Gastrocnemius medialis (tissue), 4 donors: ENCODE data around the gene PHIP. TPM values are rescaled to one million over a fixed set of nuclear protein-coding genes. Genes with fewer than 3 reads are reported as not detected.

Experiments
- ATAC-seq, 2 donors: fragments of 150-250 bp; one replicate each; pipeline ENCODE4 v1.9.1; 2016
- DNase-seq, 2 donors: peaks; one replicate each; pipeline ENCODE4 v3.0.0-alpha.2; 2019
- H3K27ac ChIP-seq, 4 donors: fragments of 200-600 bp; sonication (generic); 1 replicate in 1 of 4; 2 replicates in 3 of 4; pipeline ENCODE4 v1.5.1; 2016 to 2018; ENCODE audit warnings: mild to moderate bottlenecking in 2 of 4, moderate library complexity in 1 of 4
- H3K27me3 ChIP-seq, 3 donors: fragments of 200-600 bp; sonication (generic) in 2 of 3; 1 replicate in 1 of 3; 2 replicates in 2 of 3; pipeline versions ENCODE4 v1.5.1 to v1.6.0; 2016 to 2019; ENCODE audit warnings: mild to moderate bottlenecking in 1 of 3, moderate library complexity in 1 of 3
- H3K36me3 ChIP-seq, 2 donors: fragments of 200-600 bp; sonication (generic) in 1 of 2; one replicate each; pipeline ENCODE4 v1.5.1; 2017 to 2018
- H3K4me1 ChIP-seq, 2 donors: fragments of 200-600 bp; sonication (generic) in 1 of 2; one replicate each; pipeline ENCODE4 v1.5.1; 2016 to 2017; ENCODE audit warnings: mild to moderate bottlenecking in 2 of 2
- H3K4me3 ChIP-seq, 4 donors: fragments of 200-600 bp; sonication (generic) in 3 of 4; 1 replicate in 1 of 4; 2 replicates in 3 of 4; pipeline ENCODE4 v1.5.1; 2016 to 2019; ENCODE audit warnings: mild to moderate bottlenecking in 2 of 4
- H3K9me3 ChIP-seq, 3 donors: fragments of 200-600 bp; sonication (generic) in 2 of 3; 1 replicate in 1 of 3; 2 replicates in 2 of 3; pipeline ENCODE4 v1.5.1; 2016 to 2019
- CTCF ChIP-seq, 5 experiments: fragments of 450-650 bp in 3 of 5; fragments of 200-600 bp in 2 of 5; sonication (generic) in 2 of 5; IDR thresholded peaks in 4 of 5; conservative IDR thresholded peaks in 1 of 5; 1 replicate in 4 of 5; 2 replicates in 1 of 5; pipeline ENCODE4 v1.5.1; 2016 to 2019; ENCODE audit warnings: antibody characterized with exemption in 5 of 5, mild to moderate bottlenecking in 3 of 5, moderate library complexity in 3 of 5
- POLR2A ChIP-seq, 2 donors: fragments of 450-650 bp; IDR thresholded peaks; one replicate each; pipeline ENCODE4 v1.6.1; 2017; ENCODE audit warnings: antibody characterized with exemption in 2 of 2, mild to moderate bottlenecking in 2 of 2, moderate library complexity in 2 of 2
- in situ Hi-C, 4 donors: fragments of 200-750 bp; cut with MboI; loops; one replicate each; pipeline versions ENCODE4 v1.15.0 to v1.8.0; 2017; ENCODE audit warnings: low sequenced_read_pairs in 4 of 4
- intact Hi-C: fragments of 100-400 bp; cut with DNase I; formaldehyde crosslinking; loops from one replicate; pipeline ENCODE4 v1.15.1; 2023; ENCODE audit warnings: low total_unique reads
- total RNA-seq, 4 donors: library from RNA; depleted of rRNA; stranded (reverse); fragments of >200 nt; gene quantifications; one replicate each; pipeline versions ENCODE4 v1.1.0 to v1.2.3, GENCODE V29; 2016

The PHIP gene
- total RNA-seq, 4 donors from 2014 or later, result 10.9 to 25.1 (median 16.6) TPM

- H3K4me1 ChIP-seq, result no peaks in the 10 kb centered on the region
- DNase-seq (no peak), ATAC-seq (no peak)
- TF ChIP-seq POLR2A (IDR thresholded peaks at IDR 0.05), result no peak
- no peak for TF ChIP-seq CTCF (IDR thresholded peaks at IDR 0.05 in 4 of 5, conservative IDR thresholded peaks at IDR 0.05 in 1 of 5)
- peaks cover 0 to 6% (median 0%) of the 10 kb centered on the region in 3 donors for H3K27me3 ChIP-seq
- no peak overlapping the region for H3K27ac ChIP-seq
- peak overlapping the region; percentile 36 to 50 (median 46) for H3K4me3 ChIP-seq
- no peaks in the 10 kb centered on the region for H3K36me3 ChIP-seq
- H3K9me3 ChIP-seq, result no peaks in the 10 kb centered on the region
- intact Hi-C loops (no loop called here), in situ Hi-C loops (no loop called here)
Measured at GRCh38 chr6:78910591-78911171, 167.4 kb downstream of the PHIP start.

DNA sequence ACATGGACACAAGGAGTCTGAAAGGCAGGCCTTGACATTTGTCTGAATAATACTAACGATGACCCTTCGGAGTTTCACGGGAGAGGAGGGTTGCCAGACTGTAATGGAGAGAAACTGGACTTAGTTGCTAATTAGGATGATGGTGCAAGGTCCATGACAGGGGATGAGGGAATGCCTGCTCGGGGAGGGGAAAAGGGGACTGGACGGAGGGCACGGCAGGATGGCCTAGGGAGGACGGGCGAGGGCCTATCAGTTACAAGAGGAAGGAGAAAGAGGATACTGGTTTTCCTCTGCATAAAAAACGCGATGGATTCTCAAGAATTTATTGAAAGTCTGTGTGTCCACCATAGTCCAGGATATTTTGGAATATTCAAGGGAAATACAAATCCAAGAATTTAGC is 168.0 kb downstream of the PHIP start:
- Histone ChIP-seq H3K27ac (no peak overlapping the region), H3K4me1 (no peaks in the 10 kb centered on the region), H3K9me3 (no peaks in the 10 kb centered on the region), H3K36me3 (no peaks in the 10 kb centered on the region), H3K4me3 (peak overlapping the region in 2 of 4 donors; percentile 50), H3K27me3 (peaks cover 0 to 6% (median 0%) of the 10 kb centered on the region in 3 donors)
- DNase-seq (no peak), ATAC-seq (no peak)
- in situ Hi-C loops (no loop called here), intact Hi-C loops (no loop called here)
- TF ChIP-seq CTCF (IDR thresholded peaks at IDR 0.05 in 4 of 5, conservative IDR thresholded peaks at IDR 0.05 in 1 of 5) (no peak), POLR2A (IDR thresholded peaks at IDR 0.05) (no peak)

DNA sequence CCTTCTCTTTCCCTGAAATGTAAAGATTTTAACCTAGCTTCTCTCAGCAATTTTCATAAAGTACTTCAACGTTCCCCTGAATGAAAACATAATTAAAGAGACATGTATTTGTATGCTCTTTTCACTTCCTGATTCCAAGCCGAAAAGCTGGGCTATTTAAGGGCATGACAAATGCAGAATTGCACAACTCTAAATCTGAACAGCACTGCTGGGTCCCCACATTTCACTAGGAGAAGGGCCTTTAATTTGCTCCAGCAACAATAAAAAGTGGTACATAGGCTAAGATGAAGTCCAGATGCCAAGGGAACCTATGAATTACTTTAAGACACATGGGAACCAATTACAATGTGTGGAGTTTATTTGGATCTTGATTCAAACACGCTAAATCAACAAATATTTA is 168.7 kb downstream of the PHIP start:
- H3K27ac ChIP-seq, result no peak overlapping the region
- no peak for ATAC-seq

GRCh38 chr6:78908621-78909020 is 169.4 kb downstream of the PHIP start:
- no peak for ATAC-seq
- intact Hi-C loops, result no loop called here
- H3K27me3 ChIP-seq, result peaks cover 0 to 6% (median 0%) of the 10 kb centered on the region in 3 donors

More for the DNA sequence above, 168.7 kb downstream of the PHIP start:
- no peaks in the 10 kb centered on the region for H3K9me3 ChIP-seq
- in situ Hi-C loops (no loop called here), intact Hi-C loops (no loop called here)
- H3K4me3 ChIP-seq, result no peak overlapping the region
- H3K36me3 ChIP-seq, result no peaks in the 10 kb centered on the region
- DNase-seq, result no peak
- TF ChIP-seq POLR2A (IDR thresholded peaks at IDR 0.05), result no peak
- no peak for TF ChIP-seq CTCF (IDR thresholded peaks at IDR 0.05 in 4 of 5, conservative IDR thresholded peaks at IDR 0.05 in 1 of 5)
- peaks cover 0 to 6% (median 0%) of the 10 kb centered on the region in 3 donors for H3K27me3 ChIP-seq
- no peaks in the 10 kb centered on the region for H3K4me1 ChIP-seq

More at GRCh38 chr6:78908621-78909020, 169.4 kb downstream of the PHIP start:
- DNase-seq, result no peak
- Histone ChIP-seq H3K27ac (no peak overlapping the region), H3K36me3 (no peaks in the 10 kb centered on the region), H3K4me1 (no peaks in the 10 kb centered on the region), H3K4me3 (no peak overlapping the region), H3K9me3 (no peaks in the 10 kb centered on the region)
- TF ChIP-seq CTCF (IDR thresholded peaks at IDR 0.05 in 4 of 5, conservative IDR thresholded peaks at IDR 0.05 in 1 of 5), result no peak
- no peak for TF ChIP-seq POLR2A (IDR thresholded peaks at IDR 0.05)
- in situ Hi-C loops, result no loop called here
